ENCODE data around the gene SARS1. TPM values are rescaled to one million over a fixed set of nuclear protein-coding genes. Genes with fewer than 3 reads are reported as not detected.
"Not testable (repeated sequence)": the region's sequence is repeated elsewhere in the genome, so short reads cannot be mapped to it uniquely, and the experiment has no call there.

The SARS1 gene
- polyA plus RNA-seq, 1 experiment, result 301 TPM

- no peaks in the 10 kb centered on the region for H3K27me3 ChIP-seq (ENCODE audit: control insufficient read depth, insufficient read depth, low read length)
- H3K4me3 ChIP-seq (ENCODE audit: low read depth, low read length), result no peak overlapping the region
- no peaks in the 10 kb centered on the region for H3K9me3 ChIP-seq (ENCODE audit: control insufficient read depth, insufficient read depth, low read length)
- H3K27ac ChIP-seq (ENCODE audit: low read depth, low read length), result no peak overlapping the region
- CTCF ChIA-PET, result interaction anchor here (0.6 to 2.1 kb wide), 3 partner anchors 59 to 468 kb away, joined by 3 to 8 read pairs (median 5); a partner anchor contains a TSS
- POLR2A ChIA-PET, result no interaction called here
- DNase-seq (ENCODE audit: low read depth, low spot score), result no peak
- TF ChIP-seq, protein P1, sequence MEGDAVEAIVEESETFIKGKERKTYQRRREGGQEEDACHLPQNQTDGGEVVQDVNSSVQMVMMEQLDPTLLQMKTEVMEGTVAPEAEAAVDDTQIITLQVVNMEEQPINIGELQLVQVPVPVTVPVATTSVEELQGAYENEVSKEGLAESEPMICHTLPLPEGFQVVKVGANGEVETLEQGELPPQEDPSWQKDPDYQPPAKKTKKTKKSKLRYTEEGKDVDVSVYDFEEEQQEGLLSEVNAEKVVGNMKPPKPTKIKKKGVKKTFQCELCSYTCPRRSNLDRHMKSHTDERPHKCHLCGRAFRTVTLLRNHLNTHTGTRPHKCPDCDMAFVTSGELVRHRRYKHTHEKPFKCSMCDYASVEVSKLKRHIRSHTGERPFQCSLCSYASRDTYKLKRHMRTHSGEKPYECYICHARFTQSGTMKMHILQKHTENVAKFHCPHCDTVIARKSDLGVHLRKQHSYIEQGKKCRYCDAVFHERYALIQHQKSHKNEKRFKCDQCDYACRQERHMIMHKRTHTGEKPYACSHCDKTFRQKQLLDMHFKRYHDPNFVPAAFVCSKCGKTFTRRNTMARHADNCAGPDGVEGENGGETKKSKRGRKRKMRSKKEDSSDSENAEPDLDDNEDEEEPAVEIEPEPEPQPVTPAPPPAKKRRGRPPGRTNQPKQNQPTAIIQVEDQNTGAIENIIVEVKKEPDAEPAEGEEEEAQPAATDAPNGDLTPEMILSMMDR (IDR thresholded peaks at IDR 0.05; ENCODE audit: low read depth, low read length), result no peak
Measured at GRCh38 chr1:109171646-109172045, 42.1 kb upstream of the SARS1 start.

GRCh38 chr1:109176349-109176748 lies 37.4 kb upstream of the SARS1 start:
- H3K27me3 ChIP-seq (ENCODE audit: control insufficient read depth, insufficient read depth, low read length); CTCF ChIA-PET; DNase-seq (ENCODE audit: low read depth, low spot score); H3K27ac ChIP-seq (ENCODE audit: low read depth, low read length); POLR2A ChIA-PET; H3K4me3 ChIP-seq (ENCODE audit: low read depth, low read length); H3K9me3 ChIP-seq (ENCODE audit: control insufficient read depth, insufficient read depth, low read length): not testable (repeated sequence)

GRCh38 chr1:109180715-109181084 lies 33.0 kb upstream of the SARS1 start:
- H3K27me3 ChIP-seq (ENCODE audit: control insufficient read depth, insufficient read depth, low read length); H3K9me3 ChIP-seq (ENCODE audit: control insufficient read depth, insufficient read depth, low read length); H3K4me3 ChIP-seq (ENCODE audit: low read depth, low read length); H3K27ac ChIP-seq (ENCODE audit: low read depth, low read length); POLR2A ChIA-PET; DNase-seq (ENCODE audit: low read depth, low spot score): not testable (repeated sequence)
- CTCF ChIA-PET, result interaction anchor here (0.5 to 1.0 kb wide), 4 partner anchors 20 to 414 kb away, joined by 4 to 10 read pairs (median 4); a partner anchor contains a TSS

- ChIA-PET CTCF (interaction anchor here (0.9 to 1.0 kb wide), 4 partner anchors 13 to 68 kb away, joined by 3 to 5 read pairs (median 4); a partner anchor contains a TSS), POLR2A (no interaction called here)
- TF ChIP-seq, protein P1 (IDR thresholded peaks at IDR 0.05; ENCODE audit: low read depth, low read length), result no peak
- Histone ChIP-seq H3K9me3 (ENCODE audit: control insufficient read depth, insufficient read depth, low read length) (no peaks in the 10 kb centered on the region), H3K27me3 (ENCODE audit: control insufficient read depth, insufficient read depth, low read length) (no peaks in the 10 kb centered on the region), H3K27ac (ENCODE audit: low read depth, low read length) (peak overlapping the region; percentile 31), H3K4me3 (ENCODE audit: low read depth, low read length) (no peak overlapping the region)
- no peak for DNase-seq (ENCODE audit: low read depth, low spot score)
Measured at GRCh38 chr1:109181085-109181806, 32.5 kb upstream of the SARS1 start.

DNA sequence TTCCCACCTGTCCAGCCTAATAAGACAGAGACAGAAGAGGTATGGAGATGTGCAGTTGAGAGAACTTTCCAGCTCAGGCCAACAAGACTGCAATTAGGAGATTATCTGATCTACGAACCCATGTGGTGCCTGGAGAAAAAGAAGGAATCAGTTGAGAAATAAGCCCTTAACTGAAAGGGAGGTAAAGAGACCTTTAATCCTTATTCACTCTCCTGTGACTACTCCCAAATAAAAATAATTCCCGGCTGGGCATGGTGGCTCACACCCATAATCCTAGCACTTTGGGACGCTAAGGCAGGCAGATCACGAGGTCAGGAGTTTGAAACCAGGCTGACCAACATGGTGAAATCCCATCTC lies 31.9 kb upstream of the SARS1 start:
- no peak overlapping the region for H3K4me3 ChIP-seq (ENCODE audit: low read depth, low read length)
- no peak overlapping the region for H3K27ac ChIP-seq (ENCODE audit: low read depth, low read length)
- DNase-seq (ENCODE audit: low read depth, low spot score), result no peak
- no peaks in the 10 kb centered on the region for H3K27me3 ChIP-seq (ENCODE audit: control insufficient read depth, insufficient read depth, low read length)
- TF ChIP-seq, protein P1 (IDR thresholded peaks at IDR 0.05; ENCODE audit: low read depth, low read length), result no peak
- no peaks in the 10 kb centered on the region for H3K9me3 ChIP-seq (ENCODE audit: control insufficient read depth, insufficient read depth, low read length)
- ChIA-PET POLR2A (no interaction called here), CTCF (interaction anchor here (0.9 to 1.0 kb wide), 4 partner anchors 12 to 69 kb away, joined by 3 to 5 read pairs (median 4); a partner anchor contains a TSS)

DNA sequence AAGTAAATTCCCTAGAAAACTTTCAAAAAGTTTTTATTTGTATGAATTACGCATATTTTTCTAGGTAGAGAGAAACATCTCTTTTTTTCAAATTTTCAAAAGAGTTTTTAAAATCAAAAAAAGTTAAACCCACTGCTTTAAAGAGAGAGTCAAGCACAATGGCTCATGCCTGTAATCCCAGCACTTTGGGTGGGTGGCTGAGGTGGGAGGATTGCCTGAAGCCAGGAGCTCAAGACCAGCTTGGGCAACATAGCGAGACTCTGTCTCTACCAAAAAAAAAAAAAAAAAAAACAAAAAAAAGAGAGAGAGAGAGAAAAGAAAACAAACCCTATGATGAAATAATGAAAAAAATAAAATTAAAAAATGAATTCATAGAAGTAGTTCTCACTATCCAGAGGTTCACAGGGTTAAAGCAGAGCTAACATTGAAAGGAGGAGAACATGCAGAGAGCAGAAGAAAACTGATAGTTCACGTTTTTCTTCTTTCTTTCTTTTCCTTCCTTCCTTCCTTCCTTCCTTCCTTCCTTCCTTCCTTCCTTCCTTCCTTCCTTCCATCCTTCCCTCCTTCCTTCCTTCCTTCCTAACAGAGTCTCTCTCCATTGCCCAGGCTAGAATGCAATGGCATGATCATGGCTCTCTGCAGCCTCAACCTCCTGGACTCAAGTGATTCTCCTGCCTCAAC lies 30.5 kb upstream of the SARS1 start:
- ChIA-PET POLR2A (interaction anchor here (0.7 kb wide), 1 partner anchor 11 kb away, joined by 6 read pairs; no protein-coding TSS in a partner anchor), CTCF (interaction anchor here (0.8 kb wide), 1 partner anchor 83 kb away, joined by 9 read pairs; no protein-coding TSS in a partner anchor)
- Histone ChIP-seq H3K27me3 (ENCODE audit: control insufficient read depth, insufficient read depth, low read length) (no peaks in the 10 kb centered on the region), H3K4me3 (ENCODE audit: low read depth, low read length) (no peak overlapping the region), H3K27ac (ENCODE audit: low read depth, low read length) (no peak overlapping the region), H3K9me3 (ENCODE audit: control insufficient read depth, insufficient read depth, low read length) (no peaks in the 10 kb centered on the region)
- TF ChIP-seq, protein P1 (IDR thresholded peaks at IDR 0.05; ENCODE audit: low read depth, low read length), result no peak
- no peak for DNase-seq (ENCODE audit: low read depth, low spot score)
